ENCODE results near the gene POLE. TPM values are rescaled to one million over a fixed set of nuclear protein-coding genes. Genes with fewer than 3 reads are reported as not detected.

POLE gene
- total and polyA plus RNA-seq, 9 of the 15 experiments (the other 6 are each of a cell fraction or from before 2014, with no cell fraction given) = 2.4 to 154 (median 49.6) TPM

DNA sequence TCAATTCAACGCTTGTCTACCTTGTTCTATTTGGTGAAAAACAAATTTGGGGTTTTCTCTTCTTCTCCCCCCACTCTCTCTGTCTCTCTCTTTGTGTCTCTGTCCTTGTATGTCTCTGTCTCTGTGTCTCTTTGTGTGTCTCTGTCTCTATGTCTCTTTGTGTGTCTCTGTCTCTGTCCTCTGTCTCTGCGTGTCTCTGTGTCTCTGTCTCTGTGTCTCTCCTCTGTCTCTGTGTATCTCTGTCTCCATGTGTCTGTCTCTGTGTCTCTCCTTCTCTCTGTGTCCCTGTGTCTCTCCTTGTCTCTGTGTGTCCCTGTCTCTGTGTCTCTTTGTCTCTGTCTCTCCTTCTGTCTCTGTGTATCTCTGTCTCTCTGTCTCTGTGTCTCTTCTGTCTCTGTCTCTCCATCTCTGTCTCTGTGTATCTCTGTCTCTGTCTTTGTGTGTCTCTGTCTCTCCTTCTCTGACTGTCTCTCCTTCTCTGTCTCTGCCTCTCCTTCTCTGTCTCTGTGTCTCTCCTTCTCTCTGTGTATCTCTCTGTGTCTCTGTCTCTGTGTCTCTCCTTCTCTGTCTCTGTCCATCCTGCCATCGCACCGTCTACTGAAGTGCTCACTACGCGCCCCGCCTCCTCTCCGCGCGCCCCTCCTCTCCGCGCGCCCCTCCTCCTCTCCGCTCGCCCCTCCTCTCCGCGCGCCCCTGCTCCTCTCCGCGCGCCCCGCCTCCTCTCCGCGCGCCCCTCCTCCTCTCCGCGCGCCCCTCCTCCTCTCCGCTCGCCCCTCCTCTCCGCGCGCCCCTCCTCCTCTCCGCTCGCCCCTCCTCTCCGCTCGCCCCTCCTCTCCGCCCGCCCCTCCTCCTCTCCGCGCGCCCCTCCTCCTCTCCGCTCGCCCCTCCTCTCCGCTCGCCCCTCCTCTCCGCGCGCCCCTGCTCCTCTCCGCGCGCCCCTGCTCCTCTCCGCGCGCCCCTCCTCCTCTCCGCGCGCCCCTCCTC lies 89.5 kb downstream of the POLE start (continued):
- TF ChIP-seq TBL1XR1 (IDR thresholded peaks at IDR 0.05; ENCODE audit: low read length in 2 of 2) (no peak), FOXA1 (IDR thresholded peaks at IDR 0.05; ENCODE audit: borderline replicate concordance) (no peak), GABPA (tag; conservative IDR thresholded peaks at IDR 0.05; ENCODE audit: low read depth) (no peak), TEAD1 (CRISPR knock-in tag; IDR thresholded peaks at IDR 0.05) (no peak), KDM1A (IDR thresholded peaks at IDR 0.05) (no peak; a peak in 1 of 4 replicates), TAF7 (tag; IDR thresholded peaks at IDR 0.05) (0 out of 2 replicates have a peak, but pooled peaks have one; percentile 13), ZNF695 (CRISPR knock-in tag; IDR thresholded peaks at IDR 0.05) (no peak), ZNF668 (CRISPR knock-in tag; IDR thresholded peaks at IDR 0.05) (no peak), MIER1 (IDR thresholded peaks at IDR 0.05; ENCODE audit: low read depth) (peak; percentile 69; the same call in 1 of the 2 replicates), ZNF780A (CRISPR knock-in tag; IDR thresholded peaks at IDR 0.05) (no peak), ETS2 (tag; IDR thresholded peaks at IDR 0.05; ENCODE audit: borderline replicate concordance, poor library complexity, severe bottlenecking) (no peak), RAD51 (IDR thresholded peaks at IDR 0.05; ENCODE audit: borderline replicate concordance, low read depth) (no peak), EGR1 (conservative IDR thresholded peaks at IDR 0.05) (no peak), ZNF77 (CRISPR knock-in tag; IDR thresholded peaks at IDR 0.05) (no peak), ZNF324 (CRISPR knock-in tag; IDR thresholded peaks at IDR 0.05) (no peak), ARID1B (IDR thresholded peaks at IDR 0.05) (peak; percentile 34; the same call in 1 of the 2 replicates), POLR2A (conservative IDR thresholded peaks at IDR 0.05) (no peak)
- TF ChIP-seq, protein P1, sequence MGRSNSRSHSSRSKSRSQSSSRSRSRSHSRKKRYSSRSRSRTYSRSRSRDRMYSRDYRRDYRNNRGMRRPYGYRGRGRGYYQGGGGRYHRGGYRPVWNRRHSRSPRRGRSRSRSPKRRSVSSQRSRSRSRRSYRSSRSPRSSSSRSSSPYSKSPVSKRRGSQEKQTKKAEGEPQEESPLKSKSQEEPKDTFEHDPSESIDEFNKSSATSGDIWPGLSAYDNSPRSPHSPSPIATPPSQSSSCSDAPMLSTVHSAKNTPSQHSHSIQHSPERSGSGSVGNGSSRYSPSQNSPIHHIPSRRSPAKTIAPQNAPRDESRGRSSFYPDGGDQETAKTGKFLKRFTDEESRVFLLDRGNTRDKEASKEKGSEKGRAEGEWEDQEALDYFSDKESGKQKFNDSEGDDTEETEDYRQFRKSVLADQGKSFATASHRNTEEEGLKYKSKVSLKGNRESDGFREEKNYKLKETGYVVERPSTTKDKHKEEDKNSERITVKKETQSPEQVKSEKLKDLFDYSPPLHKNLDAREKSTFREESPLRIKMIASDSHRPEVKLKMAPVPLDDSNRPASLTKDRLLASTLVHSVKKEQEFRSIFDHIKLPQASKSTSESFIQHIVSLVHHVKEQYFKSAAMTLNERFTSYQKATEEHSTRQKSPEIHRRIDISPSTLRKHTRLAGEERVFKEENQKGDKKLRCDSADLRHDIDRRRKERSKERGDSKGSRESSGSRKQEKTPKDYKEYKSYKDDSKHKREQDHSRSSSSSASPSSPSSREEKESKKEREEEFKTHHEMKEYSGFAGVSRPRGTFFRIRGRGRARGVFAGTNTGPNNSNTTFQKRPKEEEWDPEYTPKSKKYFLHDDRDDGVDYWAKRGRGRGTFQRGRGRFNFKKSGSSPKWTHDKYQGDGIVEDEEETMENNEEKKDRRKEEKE (IDR thresholded peaks at IDR 0.05; ENCODE audit: borderline replicate concordance in 1 of 2, control insufficient read depth in 1 of 2, low read depth in 2 of 2, low read length in 1 of 2) = 0 out of 4 replicates have a peak, but pooled peaks of 1 of the 2 experiments have one; percentile 20
- TF ChIP-seq, protein P2, sequence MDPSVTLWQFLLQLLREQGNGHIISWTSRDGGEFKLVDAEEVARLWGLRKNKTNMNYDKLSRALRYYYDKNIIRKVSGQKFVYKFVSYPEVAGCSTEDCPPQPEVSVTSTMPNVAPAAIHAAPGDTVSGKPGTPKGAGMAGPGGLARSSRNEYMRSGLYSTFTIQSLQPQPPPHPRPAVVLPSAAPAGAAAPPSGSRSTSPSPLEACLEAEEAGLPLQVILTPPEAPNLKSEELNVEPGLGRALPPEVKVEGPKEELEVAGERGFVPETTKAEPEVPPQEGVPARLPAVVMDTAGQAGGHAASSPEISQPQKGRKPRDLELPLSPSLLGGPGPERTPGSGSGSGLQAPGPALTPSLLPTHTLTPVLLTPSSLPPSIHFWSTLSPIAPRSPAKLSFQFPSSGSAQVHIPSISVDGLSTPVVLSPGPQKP (CRISPR knock-in tag; IDR thresholded peaks at IDR 0.05) = no peak
- TF ChIP-seq, protein P3, sequence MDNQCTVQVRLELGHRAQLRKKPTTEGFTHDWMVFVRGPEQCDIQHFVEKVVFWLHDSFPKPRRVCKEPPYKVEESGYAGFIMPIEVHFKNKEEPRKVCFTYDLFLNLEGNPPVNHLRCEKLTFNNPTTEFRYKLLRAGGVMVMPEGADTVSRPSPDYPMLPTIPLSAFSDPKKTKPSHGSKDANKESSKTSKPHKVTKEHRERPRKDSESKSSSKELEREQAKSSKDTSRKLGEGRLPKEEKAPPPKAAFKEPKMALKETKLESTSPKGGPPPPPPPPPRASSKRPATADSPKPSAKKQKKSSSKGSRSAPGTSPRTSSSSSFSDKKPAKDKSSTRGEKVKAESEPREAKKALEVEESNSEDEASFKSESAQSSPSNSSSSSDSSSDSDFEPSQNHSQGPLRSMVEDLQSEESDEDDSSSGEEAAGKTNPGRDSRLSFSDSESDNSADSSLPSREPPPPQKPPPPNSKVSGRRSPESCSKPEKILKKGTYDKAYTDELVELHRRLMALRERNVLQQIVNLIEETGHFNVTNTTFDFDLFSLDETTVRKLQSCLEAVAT (IDR thresholded peaks at IDR 0.05) = peak; percentile 50 to 52; a peak in 2 of 4 replicates
- TF ChIP-seq, protein P4, sequence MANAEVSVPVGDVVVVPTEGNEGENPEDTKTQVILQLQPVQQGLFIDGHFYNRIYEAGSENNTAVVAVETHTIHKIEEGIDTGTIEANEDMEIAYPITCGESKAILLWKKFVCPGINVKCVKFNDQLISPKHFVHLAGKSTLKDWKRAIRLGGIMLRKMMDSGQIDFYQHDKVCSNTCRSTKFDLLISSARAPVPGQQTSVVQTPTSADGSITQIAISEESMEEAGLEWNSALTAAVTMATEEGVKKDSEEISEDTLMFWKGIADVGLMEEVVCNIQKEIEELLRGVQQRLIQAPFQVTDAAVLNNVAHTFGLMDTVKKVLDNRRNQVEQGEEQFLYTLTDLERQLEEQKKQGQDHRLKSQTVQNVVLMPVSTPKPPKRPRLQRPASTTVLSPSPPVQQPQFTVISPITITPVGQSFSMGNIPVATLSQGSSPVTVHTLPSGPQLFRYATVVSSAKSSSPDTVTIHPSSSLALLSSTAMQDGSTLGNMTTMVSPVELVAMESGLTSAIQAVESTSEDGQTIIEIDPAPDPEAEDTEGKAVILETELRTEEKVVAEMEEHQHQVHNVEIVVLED (CRISPR knock-in tag; IDR thresholded peaks at IDR 0.05) = no peak
